ENCODE data around the gene NEUROD6. TPM values are rescaled to one million over a fixed set of nuclear protein-coding genes. Genes with fewer than 3 reads are reported as not detected.

NEUROD6 gene
- total RNA-seq, 1 donor from 2014 or later, result not detected

GRCh38 chr7:31299336-31299735 is 41.2 kb downstream of the NEUROD6 start:
- no peak for DNase-seq (ENCODE audit: low spot score)
- no peak overlapping the region for H3K4me3 Mint-ChIP-seq (ENCODE audit: unreplicated experiment)
- no peaks in the 10 kb centered on the region for H3K36me3 Mint-ChIP-seq (ENCODE audit: low read depth, unreplicated experiment)
- H3K4me1 Mint-ChIP-seq (ENCODE audit: unreplicated experiment), result no peaks in the 10 kb centered on the region
- no peaks in the 10 kb centered on the region for H3K27me3 Mint-ChIP-seq (ENCODE audit: unreplicated experiment)
- TF ChIP-seq CTCF (IDR thresholded peaks at IDR 0.05; ENCODE audit: unreplicated experiment), result no peak
- H3K27ac Mint-ChIP-seq (ENCODE audit: unreplicated experiment), result no peak overlapping the region
- no peaks in the 10 kb centered on the region for H3K9me3 Mint-ChIP-seq (ENCODE audit: unreplicated experiment)

- no peaks in the 10 kb centered on the region for H3K27me3 Mint-ChIP-seq (ENCODE audit: unreplicated experiment)
- H3K4me1 Mint-ChIP-seq (ENCODE audit: unreplicated experiment), result no peaks in the 10 kb centered on the region
- no peak for TF ChIP-seq CTCF (IDR thresholded peaks at IDR 0.05; ENCODE audit: unreplicated experiment)
- H3K4me3 Mint-ChIP-seq (ENCODE audit: unreplicated experiment), result no peak overlapping the region
- no peak for DNase-seq (ENCODE audit: low spot score)
- no peaks in the 10 kb centered on the region for H3K36me3 Mint-ChIP-seq (ENCODE audit: low read depth, unreplicated experiment)
- no peaks in the 10 kb centered on the region for H3K9me3 Mint-ChIP-seq (ENCODE audit: unreplicated experiment)
- no peak overlapping the region for H3K27ac Mint-ChIP-seq (ENCODE audit: unreplicated experiment)
Measured at GRCh38 chr7:31290601-31291000, 49.9 kb downstream of the NEUROD6 start.

Other genes starting within 250 kb of the NEUROD6 start
- not detected for gene ITPRID1, start 173.4 kb upstream of the NEUROD6 start, total RNA-seq (ENCODE audit: unreplicated experiment)